NCI-H82 treated with DMSO at 0.1 percent for 48 hours (cell line): ENCODE measurements around the gene GTF2A1L.
"Not testable (repeated sequence)": the region's sequence is repeated elsewhere in the genome, so short reads cannot be mapped to it uniquely, and the experiment has no call there.

Experiments
- DNase-seq: peaks from one replicate; lab custom pipeline; 2025; ENCODE audit not compliant: unreplicated experiment; lab: John Stamatoyannopoulos, UW

GTF2A1L gene

GRCh38 chr2:48696881-48697280 lies 79.2 kb downstream of the GTF2A1L start:
- DNase-seq: no peak

GRCh38 chr2:48699348-48699930 lies 81.8 kb downstream of the GTF2A1L start:
- no peak for DNase-seq

GRCh38 chr2:48703621-48704020 lies 86.0 kb downstream of the GTF2A1L start:
- not testable (repeated sequence) for DNase-seq

GRCh38 chr2:48707466-48707865 lies 89.8 kb downstream of the GTF2A1L start:
- DNase-seq: no peak

- DNase-seq: no peak
Observed at GRCh38 chr2:48709096-48710034, 91.7 kb downstream of the GTF2A1L start.

- DNase-seq: no peak
Observed at GRCh38 chr2:48711343-48711742, 93.7 kb downstream of the GTF2A1L start.

- no peak for DNase-seq
Observed at GRCh38 chr2:48712151-48712550, 94.5 kb downstream of the GTF2A1L start.

GRCh38 chr2:48713647-48714046 lies 96.0 kb downstream of the GTF2A1L start:
- no peak for DNase-seq

GRCh38 chr2:48714245-48714644 lies 96.6 kb downstream of the GTF2A1L start:
- no peak for DNase-seq

- no peak for DNase-seq
Observed at GRCh38 chr2:48715042-48715899, 97.6 kb downstream of the GTF2A1L start.

- DNase-seq: no peak
Observed at GRCh38 chr2:48715956-48716355, 98.3 kb downstream of the GTF2A1L start.

GRCh38 chr2:48717846-48718245 lies 100.2 kb downstream of the GTF2A1L start:
- no peak for DNase-seq

- no peak for DNase-seq
Observed at GRCh38 chr2:48719480-48720177, 102.0 kb downstream of the GTF2A1L start.

GRCh38 chr2:48721158-48721557 lies 103.5 kb downstream of the GTF2A1L start:
- DNase-seq: no peak

GRCh38 chr2:48722391-48722790 lies 104.7 kb downstream of the GTF2A1L start:
- no peak for DNase-seq

- DNase-seq: no peak
Observed at GRCh38 chr2:48723129-48723528, 105.5 kb downstream of the GTF2A1L start.

- no peak for DNase-seq
Observed at GRCh38 chr2:48724278-48724677, 106.6 kb downstream of the GTF2A1L start.

- DNase-seq: no peak
Observed at GRCh38 chr2:48725696-48726494, 108.2 kb downstream of the GTF2A1L start.

GRCh38 chr2:48727560-48727959 lies 109.9 kb downstream of the GTF2A1L start:
- DNase-seq: no peak

- no peak for DNase-seq
Observed at GRCh38 chr2:48728295-48728694, 110.6 kb downstream of the GTF2A1L start.
